Calu3 (cell line): Measurements from ENCODE around the gene GPD1L. TPM values are rescaled to one million over a fixed set of nuclear protein-coding genes. Genes with fewer than 3 reads are reported as not detected.

ENCODE experiments used
- BruUV-seq: library from RNA; stranded (reverse); fragments of 400-500 nt; replicated peaks from 2 replicates; lab custom pipeline; 2021; lab: Mats Ljungman, UMichigan
- CTCF ChIA-PET: fragments of 300-600 bp; sonication (Branson Sonifier 250); formaldehyde crosslinking; loops from one replicate; lab custom pipeline; 2022; ENCODE audit warnings: antibody characterized with exemption; lab: Charles Lee
- DNase-seq: peaks from one replicate; pipeline ENCODE4 v3.0.0; 2022
- H3K27ac Mint-ChIP-seq: one replicate; pipeline ENCODE4 v1.8.0; 2022; ENCODE audit warnings: mixed read lengths; ENCODE audit not compliant: unreplicated experiment
- H3K27me3 Mint-ChIP-seq: one replicate; pipeline ENCODE4 v1.8.0; 2022; ENCODE audit warnings: mixed read lengths; ENCODE audit not compliant: unreplicated experiment
- H3K36me3 Mint-ChIP-seq: one replicate; pipeline ENCODE4 v1.8.0; 2022; ENCODE audit warnings: mild to moderate bottlenecking, moderate library complexity, mixed read lengths; ENCODE audit not compliant: insufficient read depth, unreplicated experiment
- H3K4me1 Mint-ChIP-seq: one replicate; pipeline ENCODE4 v1.8.0; 2022; ENCODE audit warnings: mild to moderate bottlenecking, low read depth, mixed read lengths; ENCODE audit not compliant: unreplicated experiment
- H3K4me3 Mint-ChIP-seq: one replicate; pipeline ENCODE4 v1.8.0; 2022; ENCODE audit warnings: mild to moderate bottlenecking, low read depth, moderate library complexity, mixed read lengths; ENCODE audit not compliant: unreplicated experiment
- H3K9me3 Mint-ChIP-seq: one replicate; pipeline ENCODE4 v1.8.0; 2022; ENCODE audit warnings: low read depth, mixed read lengths; ENCODE audit not compliant: unreplicated experiment
- CTCF ChIP-seq: fragments of 200-600 bp; IDR thresholded peaks from one replicate; pipeline ENCODE4 v1.8.0; 2022; ENCODE audit warnings: antibody characterized with exemption; ENCODE audit not compliant: unreplicated experiment
- intact Hi-C: fragments of 100-400 bp; cut with micrococcal nuclease; formaldehyde crosslinking; loops from one replicate; pipeline ENCODE4 v1.10.0; 2022; ENCODE audit not compliant: unreplicated experiment
- total RNA-seq: library from RNA; stranded (reverse); gene quantifications from 2 replicates; pipeline ENCODE4 v1.2.3, GENCODE V29; 2022

Gene GPD1L
- total RNA-seq, 1 experiment from 2014 or later: 13.4 TPM

- Mint-ChIP-seq H3K4me3 (no peak overlapping the region), H3K27me3 (no peaks in the 10 kb centered on the region), H3K4me1 (peaks cover 13% of the 10 kb centered on the region), H3K27ac (no peak overlapping the region), H3K36me3 (no peaks in the 10 kb centered on the region), H3K9me3 (no peaks in the 10 kb centered on the region)
- intact Hi-C loops: no loop called here
- CTCF ChIA-PET: no interaction called here
- no peak for TF ChIP-seq CTCF
- no TSS peak for BruUV-seq
- DNase-seq: no peak
Observed at GRCh38 chr3:32117320-32117719, 10.9 kb downstream of the GPD1L start.

- peaks cover 13% of the 10 kb centered on the region for H3K4me1 Mint-ChIP-seq
- H3K27me3 Mint-ChIP-seq: no peaks in the 10 kb centered on the region
- H3K27ac Mint-ChIP-seq: no peak overlapping the region
- BruUV-seq: no TSS peak
- H3K36me3 Mint-ChIP-seq: no peaks in the 10 kb centered on the region
- intact Hi-C loops: no loop called here
- H3K4me3 Mint-ChIP-seq: no peak overlapping the region
- no peak for DNase-seq
- no peak for TF ChIP-seq CTCF
- H3K9me3 Mint-ChIP-seq: no peaks in the 10 kb centered on the region
- CTCF ChIA-PET: no interaction called here
Observed at GRCh38 chr3:32118215-32118614, 11.8 kb downstream of the GPD1L start.

- Mint-ChIP-seq H3K36me3 (no peaks in the 10 kb centered on the region), H3K4me1 (peaks cover 13% of the 10 kb centered on the region), H3K27me3 (no peaks in the 10 kb centered on the region), H3K9me3 (no peaks in the 10 kb centered on the region), H3K27ac (no peak overlapping the region), H3K4me3 (no peak overlapping the region)
- intact Hi-C loops: no loop called here
- CTCF ChIA-PET: no interaction called here
- BruUV-seq: no TSS peak
- TF ChIP-seq CTCF: no peak
- no peak for DNase-seq
Observed at GRCh38 chr3:32120471-32120870, 14.1 kb downstream of the GPD1L start.

GRCh38 chr3:32121137-32121536 lies 14.7 kb downstream of the GPD1L start:
- H3K9me3 Mint-ChIP-seq: no peaks in the 10 kb centered on the region
- intact Hi-C loops: no loop called here
- CTCF ChIA-PET: no interaction called here

More at GRCh38 chr3:32121137-32121536, 14.7 kb downstream of the GPD1L start:
- no peak for DNase-seq
- Mint-ChIP-seq H3K27ac (no peak overlapping the region), H3K36me3 (no peaks in the 10 kb centered on the region), H3K4me3 (no peak overlapping the region), H3K27me3 (no peaks in the 10 kb centered on the region), H3K4me1 (peaks cover 13% of the 10 kb centered on the region)
- no TSS peak for BruUV-seq
- TF ChIP-seq CTCF: no peak
